GM10847 (cell line): ENCODE data around the gene NXT1.

Source experiments
- POLR2A ChIP-seq: IDR thresholded peaks from 2 replicates; pipeline ENCODE4 v1.6.1; 2011; ENCODE audit not compliant: insufficient read length; ENCODE audit errors: extremely low read depth

NXT1 gene

GRCh38 chr20:23318347-23318746 lies 32.2 kb upstream of the NXT1 start:
- no peak for TF ChIP-seq POLR2A

GRCh38 chr20:23320317-23320716 lies 30.3 kb upstream of the NXT1 start:
- no peak for TF ChIP-seq POLR2A

GRCh38 chr20:23325107-23325506 lies 25.5 kb upstream of the NXT1 start:
- TF ChIP-seq POLR2A, result no peak

- no peak for TF ChIP-seq POLR2A
These were observed 23.8 kb upstream of the NXT1 start for GRCh38 chr20:23326774-23327173.

- no peak for TF ChIP-seq POLR2A
These were observed 22.8 kb upstream of the NXT1 start for GRCh38 chr20:23327617-23328333.

- TF ChIP-seq POLR2A, result no peak
These were observed 18.9 kb upstream of the NXT1 start for GRCh38 chr20:23331450-23332350.

- no peak for TF ChIP-seq POLR2A
These were observed 18.1 kb upstream of the NXT1 start for GRCh38 chr20:23332467-23332866.

GRCh38 chr20:23334111-23334510 lies 16.5 kb upstream of the NXT1 start:
- TF ChIP-seq POLR2A, result no peak

- no peak for TF ChIP-seq POLR2A
These were observed 15.1 kb upstream of the NXT1 start for GRCh38 chr20:23335521-23335920.

GRCh38 chr20:23336476-23336875 lies 14.1 kb upstream of the NXT1 start:
- no peak for TF ChIP-seq POLR2A

- no peak for TF ChIP-seq POLR2A
These were observed 13.3 kb upstream of the NXT1 start for GRCh38 chr20:23337312-23337711.

- no peak for TF ChIP-seq POLR2A
These were observed 10.6 kb upstream of the NXT1 start for GRCh38 chr20:23339986-23340385.

GRCh38 chr20:23340524-23340923 lies 10.1 kb upstream of the NXT1 start:
- no peak for TF ChIP-seq POLR2A

- TF ChIP-seq POLR2A, result no peak
These were observed 9.5 kb upstream of the NXT1 start for GRCh38 chr20:23341073-23341472.

GRCh38 chr20:23343590-23343989 lies 7.0 kb upstream of the NXT1 start:
- no peak for TF ChIP-seq POLR2A

GRCh38 chr20:23344336-23344735 lies 6.3 kb upstream of the NXT1 start:
- no peak for TF ChIP-seq POLR2A
